GM12891 (cell line): ENCODE results near the gene CHAD.

ENCODE experiments used
- PAX5 ChIP-seq: IDR thresholded peaks from 2 replicates; pipeline ENCODE4 v1.6.1; 2011; ENCODE audit warnings: low read length, moderate library complexity, mild to moderate bottlenecking; ENCODE audit not compliant: insufficient read depth, severe bottlenecking
- POLR2A ChIP-seq: IDR thresholded peaks from 2 replicates; pipeline ENCODE4 v1.6.1; 2011; ENCODE audit warnings: low read depth, low read length, control low read depth
- POLR2AphosphoS5 ChIP-seq: IDR thresholded peaks from 2 replicates; pipeline ENCODE4 v1.6.1; 2011; ENCODE audit warnings: low read depth, low read length, control low read depth

DNA sequence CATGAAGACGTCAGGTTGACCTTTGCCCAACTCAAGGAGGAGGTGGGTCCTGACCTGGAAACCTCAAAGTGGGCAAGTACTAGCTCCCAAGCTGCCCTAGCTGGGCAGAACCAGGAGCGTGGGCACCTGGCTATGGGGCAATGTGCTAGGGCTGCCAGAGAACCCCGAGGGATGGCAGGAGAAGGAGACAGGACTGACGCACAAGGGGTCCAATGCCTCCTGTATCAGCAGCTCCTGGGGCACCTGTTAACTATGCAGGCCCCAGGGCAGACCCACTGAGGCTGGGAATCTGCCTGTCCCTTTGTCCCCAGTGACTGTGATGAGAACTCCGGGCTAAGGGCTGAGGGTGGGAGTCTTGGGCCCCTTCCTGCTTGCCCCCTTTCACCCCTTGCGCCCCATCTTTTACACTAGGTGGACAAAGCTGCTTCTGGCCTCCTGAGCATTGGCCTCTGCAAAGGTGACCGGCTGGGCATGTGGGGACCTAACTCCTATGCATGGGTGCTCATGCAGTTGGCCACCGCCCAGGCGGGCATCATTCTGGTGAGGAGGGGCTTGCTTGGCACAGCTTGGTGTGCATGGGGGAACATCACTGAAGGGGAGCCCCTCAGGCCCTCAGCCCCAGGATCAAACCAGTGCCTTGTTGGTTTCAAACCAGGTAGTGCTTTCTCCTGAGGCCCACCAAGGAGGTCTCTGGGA lies 7.7 kb downstream of the CHAD start:
- TF ChIP-seq POLR2AphosphoS5 (no peak), PAX5 (no peak), POLR2A (no peak)
